Liver (tissue), 9 donors: ENCODE results near the gene C1QTNF3. TPM values are rescaled to one million over a fixed set of nuclear protein-coding genes. Genes with fewer than 3 reads are reported as not detected.

ENCODE experiments used
- DNase-seq: peaks from one replicate; pipeline ENCODE4 v3.0.0-alpha.2; 2017; ENCODE audit warnings: low spot score
- H3K27ac ChIP-seq, 2 donors: one replicate each; pipeline ENCODE4 v1.7.0; 2013; ENCODE audit warnings: inconsistent platforms in 2 of 2, low read length in 2 of 2, control low read depth in 1 of 2, low read depth in 1 of 2, mild to moderate bottlenecking in 1 of 2
- H3K27me3 ChIP-seq, 4 donors: one replicate each; pipeline versions ENCODE4 v1.6.1 to v1.7.0; 2013; ENCODE audit warnings: low read length in 3 of 4, inconsistent platforms in 1 of 4, mild to moderate bottlenecking in 1 of 4, moderate library complexity in 1 of 4; ENCODE audit not compliant: control insufficient read depth in 4 of 4, insufficient read depth in 4 of 4
- H3K36me3 ChIP-seq, 4 donors: one replicate each; pipeline versions ENCODE4 v1.6.1 to v1.7.0; 2013; ENCODE audit warnings: low read length in 3 of 4, mild to moderate bottlenecking in 3 of 4, low read depth in 1 of 4, moderate library complexity in 1 of 4; ENCODE audit not compliant: control insufficient read depth in 4 of 4, insufficient read depth in 3 of 4
- H3K4me1 ChIP-seq, 4 donors: one replicate each; pipeline versions ENCODE4 v1.6.1 to v1.7.0; 2013; ENCODE audit warnings: low read length in 3 of 4, mild to moderate bottlenecking in 3 of 4, moderate library complexity in 1 of 4; ENCODE audit not compliant: control insufficient read depth in 4 of 4, insufficient read depth in 4 of 4
- H3K4me3 ChIP-seq, 3 donors: one replicate each; pipeline versions ENCODE4 v1.6.1 to v1.7.0; 2013; ENCODE audit warnings: low read length in 3 of 3, control low read depth in 1 of 3, low read depth in 1 of 3, mild to moderate bottlenecking in 1 of 3
- H3K9ac ChIP-seq, 2 donors: one replicate each; pipeline ENCODE4 v1.7.0; 2013; ENCODE audit warnings: low read length in 2 of 2, mild to moderate bottlenecking in 2 of 2, moderate library complexity in 2 of 2, control low read depth in 1 of 2, low read depth in 1 of 2
- H3K9me3 ChIP-seq, 4 donors: one replicate each; pipeline versions ENCODE4 v1.6.1 to v1.7.0; 2013; ENCODE audit warnings: low read length in 3 of 4; ENCODE audit not compliant: control insufficient read depth in 4 of 4
- EGR1 ChIP-seq, 2 donors: IDR thresholded peaks; 2 replicates each; pipeline ENCODE4 v1.6.1; 2016 to 2018; ENCODE audit warnings: antibody characterized with exemption in 2 of 2, low read depth in 2 of 2
- FOXA1 ChIP-seq: IDR thresholded peaks from 2 replicates; pipeline ENCODE4 v1.6.1; 2016; ENCODE audit warnings: antibody characterized with exemption
- FOXA2 ChIP-seq: IDR thresholded peaks from 2 replicates; pipeline ENCODE4 v1.6.1; 2016; ENCODE audit warnings: antibody characterized with exemption
- GABPA ChIP-seq, 2 donors: IDR thresholded peaks in 1 of 2; conservative IDR thresholded peaks in 1 of 2; 2 replicates each; pipeline ENCODE4 v1.6.1; 2016; ENCODE audit warnings: antibody characterized with exemption in 2 of 2, mild to moderate bottlenecking in 1 of 2, moderate library complexity in 1 of 2
- HNF4A ChIP-seq, 2 donors: conservative IDR thresholded peaks; 2 replicates each; pipeline ENCODE4 v1.6.1; 2016; ENCODE audit warnings: antibody characterized with exemption in 2 of 2, mild to moderate bottlenecking in 2 of 2
- HNF4G ChIP-seq: IDR thresholded peaks from 2 replicates; pipeline ENCODE4 v1.6.1; 2016; ENCODE audit warnings: antibody characterized with exemption
- JUND ChIP-seq, 2 donors: IDR thresholded peaks; 2 replicates each; pipeline ENCODE4 v1.6.1; 2016; ENCODE audit warnings: antibody characterized with exemption in 2 of 2
- NR2F2 ChIP-seq: IDR thresholded peaks from 2 replicates; pipeline ENCODE4 v1.6.1; 2016; ENCODE audit warnings: antibody characterized with exemption
- RAD21 ChIP-seq, 2 donors: IDR thresholded peaks; 2 replicates each; pipeline ENCODE4 v1.6.1; 2016; ENCODE audit warnings: antibody characterized with exemption in 2 of 2, mild to moderate bottlenecking in 2 of 2
- RXRA ChIP-seq, 2 donors: IDR thresholded peaks; 2 replicates each; pipeline ENCODE4 v1.6.1; 2017 to 2018; ENCODE audit warnings: antibody characterized with exemption in 2 of 2, mild to moderate bottlenecking in 1 of 2
- SP1 ChIP-seq: IDR thresholded peaks from 2 replicates; pipeline ENCODE4 v1.6.1; 2018; ENCODE audit warnings: antibody characterized with exemption, mild to moderate bottlenecking
- TAF1 ChIP-seq: conservative IDR thresholded peaks from 2 replicates; pipeline ENCODE4 v1.6.1; 2016; ENCODE audit warnings: antibody characterized with exemption, mild to moderate bottlenecking
- YY1 ChIP-seq: IDR thresholded peaks from 2 replicates; pipeline ENCODE4 v1.6.1; 2016; ENCODE audit warnings: antibody characterized with exemption, mild to moderate bottlenecking
- WGBS: extraction: QIAGEN DNeasy Blood & Tissue Kit; methylation state at CpG from one replicate; pipeline ENCODE4 v1.1.7; 2013; 5-methylcytosine and 5-hydroxymethylcytosine counted together
- polyA plus RNA-seq, 2 donors: library from polyadenylated mRNA; stranded (reverse) in 1 of 2; unstranded in 1 of 2; fragments of 200-250 nt in 1 of 2; fragments of >200 nt in 1 of 2; fragmentation: Nextera tagmentation in 1 of 2; extraction: Ambion mirVana in 1 of 2; gene quantifications; one replicate each; pipeline versions ENCODE4 v1.2.1 to v1.2.3, GENCODE V29; 2013 to 2015
- total RNA-seq, 2 donors: library from RNA; depleted of rRNA; stranded (reverse); fragments of >200 nt; gene quantifications; one replicate each; pipeline ENCODE4 v1.2.3, GENCODE V29; 2014
- TF ChIP-seq, protein P1 (sequence below): IDR thresholded peaks from 2 replicates; pipeline ENCODE4 v1.6.1; 2016; ENCODE audit warnings: antibody characterized with exemption
- TF ChIP-seq, protein P2 (sequence below): fragments of 150-350 bp; IDR thresholded peaks from 2 replicates; pipeline ENCODE4 v1.5.1; 2017; ENCODE audit warnings: improper control_type of control experiment, low read depth, low read length; ENCODE audit not compliant: missing input control
- TF ChIP-seq, protein P3 (sequence below): IDR thresholded peaks from 2 replicates; pipeline ENCODE4 v1.6.1; 2016; ENCODE audit warnings: antibody characterized with exemption
- TF ChIP-seq, protein P4 (sequence below): IDR thresholded peaks from 2 replicates; pipeline ENCODE4 v1.6.1; 2016; ENCODE audit warnings: antibody characterized with exemption, mild to moderate bottlenecking
- TF ChIP-seq, protein P5 (sequence below): IDR thresholded peaks from 2 replicates; pipeline ENCODE4 v1.6.1; 2016; ENCODE audit warnings: antibody characterized with exemption
- donor health status: healthy.
- donor health status: healthy.
- donor health status: healthy.
- donor health status: healthy.
- donor health status: healthy.

The C1QTNF3 gene
- total and polyA plus RNA-seq, 4 donors, result 0.81 to 6.2 (median 2.5) TPM

DNA sequence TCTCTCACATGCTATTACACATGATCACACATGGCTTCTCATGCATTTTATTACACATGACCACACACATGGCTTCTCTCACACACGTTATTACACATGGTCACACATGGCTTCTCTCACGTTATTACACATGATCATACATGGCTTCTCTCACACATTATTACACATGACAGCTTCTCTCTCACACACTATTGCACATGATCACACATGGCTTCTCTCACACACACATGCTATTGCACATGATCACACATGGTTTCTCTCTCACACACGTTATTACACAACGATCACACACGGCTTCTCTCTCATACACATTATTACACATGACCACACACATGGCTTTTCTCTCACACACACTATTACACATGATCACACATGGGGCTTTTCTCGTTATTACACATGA lies 57.6 kb downstream of the C1QTNF3 start:
- H3K4me3 ChIP-seq, result no peak overlapping the region
- TF ChIP-seq, protein P1, sequence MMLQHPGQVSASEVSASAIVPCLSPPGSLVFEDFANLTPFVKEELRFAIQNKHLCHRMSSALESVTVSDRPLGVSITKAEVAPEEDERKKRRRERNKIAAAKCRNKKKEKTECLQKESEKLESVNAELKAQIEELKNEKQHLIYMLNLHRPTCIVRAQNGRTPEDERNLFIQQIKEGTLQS, result no peak
- TF ChIP-seq RXRA (IDR thresholded peaks at IDR 0.05), result no peak
- no peak for TF ChIP-seq EGR1 (IDR thresholded peaks at IDR 0.05; ENCODE audit: low read depth in 2 of 2)
- no peak for TF ChIP-seq FOXA1
- no peak for TF ChIP-seq FOXA2
- peaks cover 4 to 27% (median 26%) of the 10 kb centered on the region in 4 donors for H3K36me3 ChIP-seq
- no peak overlapping the region for H3K9ac ChIP-seq
- no peak overlapping the region for H3K27ac ChIP-seq
- no peaks in the 10 kb centered on the region for H3K9me3 ChIP-seq
- no peaks in the 10 kb centered on the region for H3K27me3 ChIP-seq
- peaks cover 0 to 13% (median 3%) of the 10 kb centered on the region in 4 donors for H3K4me1 ChIP-seq
- DNase-seq, result no peak
- WGBS, result 97% methylated on average over 6 of the region's 6 CpGs

DNA sequence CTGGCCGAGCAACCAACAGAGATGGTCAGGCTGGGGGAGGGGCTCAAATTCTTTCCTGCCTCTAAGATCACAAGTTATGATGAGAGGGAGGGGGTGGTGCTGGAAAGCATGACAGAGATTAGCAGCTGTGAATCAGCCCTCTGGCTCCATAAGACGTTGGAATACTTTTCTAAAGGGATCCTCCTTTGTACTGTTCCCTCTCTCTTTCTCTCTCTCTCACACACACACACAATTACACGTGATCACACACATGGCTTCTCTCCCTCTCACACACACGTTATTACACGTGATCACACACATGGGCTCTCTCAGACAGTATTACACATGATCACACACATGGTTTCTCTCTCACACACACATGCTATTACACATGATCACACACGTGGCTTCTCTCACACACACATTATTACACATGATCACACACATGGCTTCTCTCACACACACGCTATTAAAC lies 58.3 kb downstream of the C1QTNF3 start, which contains the start of gene SLC45A2:
Gene SLC45A2, minus strand, starts transcription at position 23 of the 454 bp plus-strand sequence. CDS start 110 bp downstream, outside the sequence.
- peaks cover 0 to 13% (median 4%) of the 10 kb centered on the region in 4 donors for H3K4me1 ChIP-seq
- no peak for DNase-seq
- H3K9ac ChIP-seq, result no peak within 1 kb of the TSS
- TF ChIP-seq, protein P1, result no peak
- no peak for TF ChIP-seq GABPA (IDR thresholded peaks at IDR 0.05 in 1 of 2, conservative IDR thresholded peaks at IDR 0.05 in 1 of 2)
- no peak for TF ChIP-seq FOXA1
- TF ChIP-seq, protein P2, sequence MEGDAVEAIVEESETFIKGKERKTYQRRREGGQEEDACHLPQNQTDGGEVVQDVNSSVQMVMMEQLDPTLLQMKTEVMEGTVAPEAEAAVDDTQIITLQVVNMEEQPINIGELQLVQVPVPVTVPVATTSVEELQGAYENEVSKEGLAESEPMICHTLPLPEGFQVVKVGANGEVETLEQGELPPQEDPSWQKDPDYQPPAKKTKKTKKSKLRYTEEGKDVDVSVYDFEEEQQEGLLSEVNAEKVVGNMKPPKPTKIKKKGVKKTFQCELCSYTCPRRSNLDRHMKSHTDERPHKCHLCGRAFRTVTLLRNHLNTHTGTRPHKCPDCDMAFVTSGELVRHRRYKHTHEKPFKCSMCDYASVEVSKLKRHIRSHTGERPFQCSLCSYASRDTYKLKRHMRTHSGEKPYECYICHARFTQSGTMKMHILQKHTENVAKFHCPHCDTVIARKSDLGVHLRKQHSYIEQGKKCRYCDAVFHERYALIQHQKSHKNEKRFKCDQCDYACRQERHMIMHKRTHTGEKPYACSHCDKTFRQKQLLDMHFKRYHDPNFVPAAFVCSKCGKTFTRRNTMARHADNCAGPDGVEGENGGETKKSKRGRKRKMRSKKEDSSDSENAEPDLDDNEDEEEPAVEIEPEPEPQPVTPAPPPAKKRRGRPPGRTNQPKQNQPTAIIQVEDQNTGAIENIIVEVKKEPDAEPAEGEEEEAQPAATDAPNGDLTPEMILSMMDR, result no peak
- no peak for TF ChIP-seq NR2F2
- no peak for TF ChIP-seq TAF1
- TF ChIP-seq, protein P3, sequence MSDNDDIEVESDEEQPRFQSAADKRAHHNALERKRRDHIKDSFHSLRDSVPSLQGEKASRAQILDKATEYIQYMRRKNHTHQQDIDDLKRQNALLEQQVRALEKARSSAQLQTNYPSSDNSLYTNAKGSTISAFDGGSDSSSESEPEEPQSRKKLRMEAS, result no peak
- TF ChIP-seq EGR1 (IDR thresholded peaks at IDR 0.05; ENCODE audit: low read depth in 2 of 2), result no peak
- no peak for TF ChIP-seq JUND (IDR thresholded peaks at IDR 0.05)
- no peak for TF ChIP-seq RAD21 (IDR thresholded peaks at IDR 0.05)
- TF ChIP-seq YY1, result no peak
- TF ChIP-seq, protein P4, sequence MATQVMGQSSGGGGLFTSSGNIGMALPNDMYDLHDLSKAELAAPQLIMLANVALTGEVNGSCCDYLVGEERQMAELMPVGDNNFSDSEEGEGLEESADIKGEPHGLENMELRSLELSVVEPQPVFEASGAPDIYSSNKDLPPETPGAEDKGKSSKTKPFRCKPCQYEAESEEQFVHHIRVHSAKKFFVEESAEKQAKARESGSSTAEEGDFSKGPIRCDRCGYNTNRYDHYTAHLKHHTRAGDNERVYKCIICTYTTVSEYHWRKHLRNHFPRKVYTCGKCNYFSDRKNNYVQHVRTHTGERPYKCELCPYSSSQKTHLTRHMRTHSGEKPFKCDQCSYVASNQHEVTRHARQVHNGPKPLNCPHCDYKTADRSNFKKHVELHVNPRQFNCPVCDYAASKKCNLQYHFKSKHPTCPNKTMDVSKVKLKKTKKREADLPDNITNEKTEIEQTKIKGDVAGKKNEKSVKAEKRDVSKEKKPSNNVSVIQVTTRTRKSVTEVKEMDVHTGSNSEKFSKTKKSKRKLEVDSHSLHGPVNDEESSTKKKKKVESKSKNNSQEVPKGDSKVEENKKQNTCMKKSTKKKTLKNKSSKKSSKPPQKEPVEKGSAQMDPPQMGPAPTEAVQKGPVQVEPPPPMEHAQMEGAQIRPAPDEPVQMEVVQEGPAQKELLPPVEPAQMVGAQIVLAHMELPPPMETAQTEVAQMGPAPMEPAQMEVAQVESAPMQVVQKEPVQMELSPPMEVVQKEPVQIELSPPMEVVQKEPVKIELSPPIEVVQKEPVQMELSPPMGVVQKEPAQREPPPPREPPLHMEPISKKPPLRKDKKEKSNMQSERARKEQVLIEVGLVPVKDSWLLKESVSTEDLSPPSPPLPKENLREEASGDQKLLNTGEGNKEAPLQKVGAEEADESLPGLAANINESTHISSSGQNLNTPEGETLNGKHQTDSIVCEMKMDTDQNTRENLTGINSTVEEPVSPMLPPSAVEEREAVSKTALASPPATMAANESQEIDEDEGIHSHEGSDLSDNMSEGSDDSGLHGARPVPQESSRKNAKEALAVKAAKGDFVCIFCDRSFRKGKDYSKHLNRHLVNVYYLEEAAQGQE, result no peak
- TF ChIP-seq SP1, result no peak
- TF ChIP-seq HNF4A (conservative IDR thresholded peaks at IDR 0.05), result no peak
- no peak for TF ChIP-seq FOXA2
- no peak for TF ChIP-seq RXRA (IDR thresholded peaks at IDR 0.05)
- TF ChIP-seq, protein P5, sequence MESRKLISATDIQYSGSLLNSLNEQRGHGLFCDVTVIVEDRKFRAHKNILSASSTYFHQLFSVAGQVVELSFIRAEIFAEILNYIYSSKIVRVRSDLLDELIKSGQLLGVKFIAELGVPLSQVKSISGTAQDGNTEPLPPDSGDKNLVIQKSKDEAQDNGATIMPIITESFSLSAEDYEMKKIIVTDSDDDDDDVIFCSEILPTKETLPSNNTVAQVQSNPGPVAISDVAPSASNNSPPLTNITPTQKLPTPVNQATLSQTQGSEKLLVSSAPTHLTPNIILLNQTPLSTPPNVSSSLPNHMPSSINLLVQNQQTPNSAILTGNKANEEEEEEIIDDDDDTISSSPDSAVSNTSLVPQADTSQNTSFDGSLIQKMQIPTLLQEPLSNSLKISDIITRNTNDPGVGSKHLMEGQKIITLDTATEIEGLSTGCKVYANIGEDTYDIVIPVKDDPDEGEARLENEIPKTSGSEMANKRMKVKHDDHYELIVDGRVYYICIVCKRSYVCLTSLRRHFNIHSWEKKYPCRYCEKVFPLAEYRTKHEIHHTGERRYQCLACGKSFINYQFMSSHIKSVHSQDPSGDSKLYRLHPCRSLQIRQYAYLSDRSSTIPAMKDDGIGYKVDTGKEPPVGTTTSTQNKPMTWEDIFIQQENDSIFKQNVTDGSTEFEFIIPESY, result no peak
- TF ChIP-seq HNF4G, result no peak
- H3K27me3 ChIP-seq, result no peaks in the 10 kb centered on the region
- H3K4me3 ChIP-seq, result no peak within 1 kb of the TSS
- 78% methylated on average over 7 of the region's 7 CpGs for WGBS
- H3K36me3 ChIP-seq, result peaks cover 4 to 27% (median 24%) of the 10 kb centered on the region in 4 donors
- H3K27ac ChIP-seq, result no peak within 1 kb of the TSS
- H3K9me3 ChIP-seq, result no peaks in the 10 kb centered on the region
